Fibroblast of lung (primary cell): ENCODE data around the gene STRBP. TPM values are rescaled to one million over a fixed set of nuclear protein-coding genes. Genes with fewer than 3 reads are reported as not detected.

Experiments used
- DNase-seq, 2 donors: peaks; one replicate each; pipeline versions ENCODE4 v3.0.0 to v3.0.0-alpha.2; 2010; ENCODE audit warnings: low read depth in 2 of 2
- H2AFZ ChIP-seq: 2 replicates; pipeline ENCODE4 v1.5.1; 2012; ENCODE audit warnings: low read length, control low read depth, inconsistent platforms
- H3K27ac ChIP-seq: 2 replicates; pipeline ENCODE4 v1.5.1; 2011; ENCODE audit warnings: low read length, control low read depth; ENCODE audit not compliant: insufficient read depth
- H3K27me3 ChIP-seq: 2 replicates; pipeline ENCODE4 v1.5.1; 2011; ENCODE audit warnings: mild to moderate bottlenecking, low read length; ENCODE audit not compliant: control insufficient read depth, insufficient read depth
- H3K36me3 ChIP-seq: 2 replicates; pipeline ENCODE4 v1.5.1; 2011; ENCODE audit warnings: low read length; ENCODE audit not compliant: control insufficient read depth, insufficient read depth
- H3K4me1 ChIP-seq: 2 replicates; pipeline ENCODE4 v1.5.1; 2011; ENCODE audit warnings: low read length; ENCODE audit not compliant: control insufficient read depth, insufficient read depth; ENCODE audit errors: extremely low read depth
- H3K4me2 ChIP-seq: 2 replicates; pipeline ENCODE4 v1.5.1; 2011; ENCODE audit warnings: low read length, control low read depth; ENCODE audit not compliant: insufficient read depth; ENCODE audit errors: extremely low read depth
- H3K4me3 ChIP-seq, 4 experiments: fragments of 200-600 bp in 1 of 4; sonication (generic) in 1 of 4; replicated peaks in 1 of 4; 2 replicates each; pipeline ENCODE4 v1.5.1; 2011 to 2016; ENCODE audit warnings: low read length in 4 of 4, low read depth in 3 of 4, mild to moderate bottlenecking in 3 of 4, control low read depth in 2 of 4, inconsistent platforms in 1 of 4, mixed read lengths in 1 of 4; ENCODE audit not compliant: insufficient read depth in 1 of 4; ENCODE audit errors: control extremely low read depth in 1 of 4
- H3K79me2 ChIP-seq: 2 replicates; pipeline ENCODE4 v1.5.1; 2012; ENCODE audit warnings: mild to moderate bottlenecking, low read length, inconsistent platforms; ENCODE audit not compliant: control insufficient read depth, insufficient read depth
- H3K9ac ChIP-seq: 2 replicates; pipeline ENCODE4 v1.5.1; 2011; ENCODE audit warnings: mild to moderate bottlenecking, low read length, control low read depth; ENCODE audit not compliant: insufficient read depth
- H3K9me3 ChIP-seq: 2 replicates; pipeline ENCODE4 v1.5.1; 2012; ENCODE audit warnings: low read depth, low read length; ENCODE audit not compliant: control insufficient read depth, insufficient read depth
- H4K20me1 ChIP-seq: 2 replicates; pipeline ENCODE4 v1.5.1; 2011; ENCODE audit warnings: low read length; ENCODE audit not compliant: control insufficient read depth, insufficient read depth; ENCODE audit errors: extremely low read depth
- CTCF ChIP-seq, 2 donors: IDR thresholded peaks in 1 of 2; conservative IDR thresholded peaks in 1 of 2; 1 replicate in 1 of 2; 2 replicates in 1 of 2; pipeline ENCODE4 v1.5.1; 2011 to 2012; ENCODE audit warnings: low read length in 2 of 2, control low read depth in 1 of 2, inconsistent platforms in 1 of 2, low read depth in 1 of 2, mild to moderate bottlenecking in 1 of 2
- EZH2 ChIP-seq: IDR thresholded peaks from 2 replicates; pipeline ENCODE4 v1.5.1; 2012; ENCODE audit warnings: low read length, control low read depth, mild to moderate bottlenecking; ENCODE audit errors: missing control alignments
- polyA minus RNA-seq: library from RNA; depleted of rRNA, polyadenylated mRNA; stranded (reverse); fragments of >200 nt; gene quantifications from 2 replicates; pipeline ENCODE4 v1.2.3, GENCODE V29; 2011; ENCODE audit warnings: low replicate concordance
- polyA plus RNA-seq, 2 donors: library from polyadenylated mRNA; depleted of rRNA in 1 of 2; stranded (reverse) in 1 of 2; unstranded in 1 of 2; fragments of >200 nt; gene quantifications; 2 replicates each; pipeline ENCODE4 v1.2.1, GENCODE V29; 2011 to 2012; ENCODE audit warnings: missing spikeins in 1 of 2
- total RNA-seq: library from RNA; depleted of rRNA; stranded (reverse); fragments of >200 nt; gene quantifications from 2 replicates; pipeline ENCODE4 v1.2.1, GENCODE V29; 2014

STRBP gene
- total RNA-seq (4.9 and 5.9 TPM in 2 replicates), polyA plus RNA-seq (3.3 and 4.3 TPM in 2 replicates), polyA minus RNA-seq (0.35 and 0.74 TPM in 2 replicates)
- 3.2 and 3.7 TPM in 2 replicates for polyA plus RNA-seq (2012)

GRCh38 chr9:123268465-123269259 lies at the start of gene STRBP:
Gene STRBP (minus strand): TSS chr9:123268586. CDS start chr9:123184134, 84,452 bp downstream.
- peak; percentile 68 to 70 for DNase-seq
- Histone ChIP-seq H3K4me2 (peak within 1 kb of the TSS; percentile 80), H3K9ac (peak within 1 kb of the TSS; percentile 69), H3K79me2 (no peaks in the 10 kb centered on the region), H2AFZ (peak within 1 kb of the TSS; percentile 66), H3K9me3 (no peaks in the 10 kb centered on the region), H4K20me1 (no peaks in the 10 kb centered on the region), H3K36me3 (no peaks in the 10 kb centered on the region), H3K27ac (no peak within 1 kb of the TSS), H3K4me1 (no peaks in the 10 kb centered on the region), H3K27me3 (peaks cover 13% of the 10 kb centered on the region), H3K4me3 (peak within 1 kb of the TSS; percentile 55 to 80 (median 62))
- TF ChIP-seq CTCF (conservative IDR thresholded peaks at IDR 0.05 in 1 of 2, IDR thresholded peaks at IDR 0.05 in 1 of 2; ENCODE audit: low read depth in 1 of 2, low read length in 2 of 2) (no peak), EZH2 (peak; percentile 52)

- Histone ChIP-seq H3K36me3 (no peaks in the 10 kb centered on the region), H2AFZ (no peak overlapping the region), H3K4me1 (no peaks in the 10 kb centered on the region), H4K20me1 (no peaks in the 10 kb centered on the region), H3K9ac (no peak overlapping the region), H3K4me2 (no peak overlapping the region), H3K4me3 (no peak overlapping the region), H3K27me3 (no peaks in the 10 kb centered on the region), H3K79me2 (no peaks in the 10 kb centered on the region), H3K9me3 (no peaks in the 10 kb centered on the region), H3K27ac (no peak overlapping the region)
- TF ChIP-seq CTCF (conservative IDR thresholded peaks at IDR 0.05 in 1 of 2, IDR thresholded peaks at IDR 0.05 in 1 of 2; ENCODE audit: low read depth in 1 of 2, low read length in 2 of 2), result no peak
- no peak for TF ChIP-seq EZH2
- DNase-seq, result no peak
These were observed 47.8 kb upstream of the STRBP start for GRCh38 chr9:123316053-123316718.

- TF ChIP-seq EZH2 (no peak), CTCF (conservative IDR thresholded peaks at IDR 0.05 in 1 of 2, IDR thresholded peaks at IDR 0.05 in 1 of 2; ENCODE audit: low read depth in 1 of 2, low read length in 2 of 2) (no peak)
- H3K36me3 ChIP-seq, result no peaks in the 10 kb centered on the region
- H4K20me1 ChIP-seq, result no peaks in the 10 kb centered on the region
- H3K9me3 ChIP-seq, result no peaks in the 10 kb centered on the region
- no peaks in the 10 kb centered on the region for H3K79me2 ChIP-seq
- H3K4me2 ChIP-seq, result no peak overlapping the region
- no peak overlapping the region for H2AFZ ChIP-seq
- no peak overlapping the region for H3K27ac ChIP-seq
- no peak overlapping the region for H3K4me3 ChIP-seq
- no peaks in the 10 kb centered on the region for H3K4me1 ChIP-seq
- no peak for DNase-seq
- H3K9ac ChIP-seq, result no peak overlapping the region
- H3K27me3 ChIP-seq, result no peaks in the 10 kb centered on the region
These were observed 47.2 kb upstream of the STRBP start for GRCh38 chr9:123315635-123316034.
